Neutrophil (primary cell): ENCODE data around the gene YLPM1.

Experiments used
- H3K27ac ChIP-seq: fragments of 200-600 bp; sonication (generic); 2 replicates; pipeline ENCODE4 v1.5.1; 2016; ENCODE audit warnings: mild to moderate bottlenecking, moderate library complexity
- H3K27me3 ChIP-seq: fragments of 200-600 bp; sonication (generic); 2 replicates; pipeline ENCODE4 v1.6.0; 2016; ENCODE audit warnings: mild to moderate bottlenecking
- H3K36me3 ChIP-seq: fragments of 200-600 bp; sonication (generic); 2 replicates; pipeline ENCODE4 v1.5.1; 2017
- H3K4me1 ChIP-seq, 2 experiments: fragments of 200-600 bp in 1 of 2; sonication (generic) in 1 of 2; 1 replicate in 1 of 2; 2 replicates in 1 of 2; pipeline versions ENCODE4 v1.5.1 to v1.6.1; 2013 to 2016; ENCODE audit warnings: low read depth in 1 of 2, low read length in 1 of 2, mild to moderate bottlenecking in 1 of 2, moderate library complexity in 1 of 2; ENCODE audit not compliant: control insufficient read depth in 1 of 2, insufficient read depth in 1 of 2
- H3K4me3 ChIP-seq, 2 experiments: fragments of 200-600 bp in 1 of 2; sonication (generic) in 1 of 2; 1 replicate in 1 of 2; 2 replicates in 1 of 2; pipeline ENCODE4 v1.5.1; 2013 to 2016; ENCODE audit warnings: low read depth in 1 of 2, low read length in 1 of 2, mild to moderate bottlenecking in 1 of 2, moderate library complexity in 1 of 2
- H3K9me3 ChIP-seq: fragments of 200-600 bp; sonication (generic); 2 replicates; pipeline ENCODE4 v1.5.1; 2016
- TF ChIP-seq, protein P1 (sequence below): fragments of 200-600 bp; sonication (generic); IDR thresholded peaks from 2 replicates; pipeline ENCODE4 v1.5.1; 2016; ENCODE audit warnings: antibody characterized with exemption

The YLPM1 gene

DNA sequence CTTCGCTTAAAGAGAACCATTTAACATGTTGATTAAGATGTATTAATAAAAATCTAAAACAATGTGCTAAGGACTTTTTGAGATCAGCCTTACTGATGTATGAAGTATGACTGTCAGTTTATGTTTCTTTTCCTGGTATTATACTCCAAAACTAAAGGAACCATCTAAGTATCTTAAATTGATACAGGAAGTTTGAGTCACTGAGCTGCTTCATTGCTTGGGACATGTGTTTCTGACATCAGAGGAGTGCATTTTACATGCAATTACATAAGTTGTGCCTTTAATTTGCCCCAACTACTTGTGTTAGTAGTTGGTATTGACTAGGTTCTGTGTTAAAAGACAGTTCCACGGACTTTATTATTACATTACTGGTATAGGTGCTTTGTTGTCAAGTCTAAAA is 61.9 kb downstream of the YLPM1 start:
- Histone ChIP-seq H3K9me3 (no peaks in the 10 kb centered on the region), H3K27me3 (no peaks in the 10 kb centered on the region), H3K27ac (no peak overlapping the region), H3K36me3 (peaks cover 53% of the 10 kb centered on the region), H3K4me3 (no peak overlapping the region), H3K4me1 (no peaks in the 10 kb centered on the region)
- TF ChIP-seq, protein P1, sequence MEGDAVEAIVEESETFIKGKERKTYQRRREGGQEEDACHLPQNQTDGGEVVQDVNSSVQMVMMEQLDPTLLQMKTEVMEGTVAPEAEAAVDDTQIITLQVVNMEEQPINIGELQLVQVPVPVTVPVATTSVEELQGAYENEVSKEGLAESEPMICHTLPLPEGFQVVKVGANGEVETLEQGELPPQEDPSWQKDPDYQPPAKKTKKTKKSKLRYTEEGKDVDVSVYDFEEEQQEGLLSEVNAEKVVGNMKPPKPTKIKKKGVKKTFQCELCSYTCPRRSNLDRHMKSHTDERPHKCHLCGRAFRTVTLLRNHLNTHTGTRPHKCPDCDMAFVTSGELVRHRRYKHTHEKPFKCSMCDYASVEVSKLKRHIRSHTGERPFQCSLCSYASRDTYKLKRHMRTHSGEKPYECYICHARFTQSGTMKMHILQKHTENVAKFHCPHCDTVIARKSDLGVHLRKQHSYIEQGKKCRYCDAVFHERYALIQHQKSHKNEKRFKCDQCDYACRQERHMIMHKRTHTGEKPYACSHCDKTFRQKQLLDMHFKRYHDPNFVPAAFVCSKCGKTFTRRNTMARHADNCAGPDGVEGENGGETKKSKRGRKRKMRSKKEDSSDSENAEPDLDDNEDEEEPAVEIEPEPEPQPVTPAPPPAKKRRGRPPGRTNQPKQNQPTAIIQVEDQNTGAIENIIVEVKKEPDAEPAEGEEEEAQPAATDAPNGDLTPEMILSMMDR: no peak

DNA sequence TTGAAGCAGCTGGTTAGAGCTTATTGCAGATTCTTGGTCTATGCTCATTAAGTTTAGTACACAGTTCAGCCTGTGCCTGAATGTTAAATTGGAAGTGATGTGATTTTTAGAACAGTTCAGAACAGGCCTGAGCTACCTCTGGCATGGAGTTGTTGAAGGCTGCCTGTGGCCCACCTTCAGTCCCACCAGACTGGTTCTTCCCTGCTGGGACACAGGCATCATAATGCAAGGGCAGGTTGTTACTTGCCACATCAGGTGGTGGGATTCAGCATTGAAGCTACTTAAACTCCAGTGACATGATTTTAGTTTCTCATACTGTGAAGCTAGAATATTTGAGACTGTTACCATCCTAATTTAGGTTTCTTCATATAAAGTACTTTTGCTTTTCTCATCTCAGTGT is 63.5 kb downstream of the YLPM1 start:
- Histone ChIP-seq H3K27me3 (no peaks in the 10 kb centered on the region), H3K9me3 (no peaks in the 10 kb centered on the region), H3K4me1 (no peaks in the 10 kb centered on the region), H3K36me3 (peaks cover 54% of the 10 kb centered on the region), H3K27ac (no peak overlapping the region), H3K4me3 (no peak overlapping the region)
- TF ChIP-seq, protein P1: no peak

DNA sequence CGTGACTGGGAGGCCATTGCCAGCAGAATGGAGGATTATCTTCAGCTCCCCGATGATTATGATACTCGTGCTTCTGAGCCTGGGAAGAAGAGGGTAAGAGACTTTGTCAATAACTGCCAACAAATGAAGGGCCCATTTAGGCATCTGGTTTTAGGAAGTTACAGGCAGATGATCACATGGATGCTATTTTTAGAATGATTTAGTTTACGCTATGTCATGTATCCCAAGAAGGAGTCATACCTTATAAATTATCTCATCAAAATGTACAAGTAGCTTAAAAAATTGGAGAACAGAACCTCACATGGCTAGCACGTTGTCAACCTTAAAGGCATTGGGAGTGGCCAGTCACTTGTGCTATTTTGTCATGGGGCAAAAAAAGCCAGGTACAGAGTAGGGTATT is 66.1 kb downstream of the YLPM1 start:
- TF ChIP-seq, protein P1: no peak
- H3K9me3 ChIP-seq: no peaks in the 10 kb centered on the region
- peaks cover 48% of the 10 kb centered on the region for H3K36me3 ChIP-seq
- no peaks in the 10 kb centered on the region for H3K27me3 ChIP-seq
- H3K27ac ChIP-seq: no peak overlapping the region
- no peak overlapping the region for H3K4me3 ChIP-seq
- H3K4me1 ChIP-seq: no peaks in the 10 kb centered on the region

DNA sequence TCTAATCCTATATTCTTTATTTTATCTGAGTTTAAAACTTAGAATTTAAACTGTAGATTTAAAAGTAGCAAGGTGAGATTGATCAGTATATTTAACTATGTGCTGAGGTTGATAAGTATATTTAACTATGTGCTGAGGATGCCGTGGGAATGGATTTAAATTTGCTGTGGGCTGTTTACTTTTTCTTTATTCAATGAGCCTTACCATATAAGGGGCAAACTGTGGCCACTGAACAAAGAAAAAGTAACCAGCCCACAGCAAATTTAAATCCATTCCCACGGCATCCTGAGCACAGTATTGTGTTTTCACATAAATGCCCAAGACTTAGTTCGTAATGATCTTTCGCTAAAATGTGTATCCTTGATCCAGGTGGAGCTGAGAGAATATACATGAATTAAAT is 69.7 kb downstream of the YLPM1 start:
- Histone ChIP-seq H3K9me3 (no peaks in the 10 kb centered on the region), H3K4me3 (no peak overlapping the region), H3K36me3 (peaks cover 51% of the 10 kb centered on the region)

DNA sequence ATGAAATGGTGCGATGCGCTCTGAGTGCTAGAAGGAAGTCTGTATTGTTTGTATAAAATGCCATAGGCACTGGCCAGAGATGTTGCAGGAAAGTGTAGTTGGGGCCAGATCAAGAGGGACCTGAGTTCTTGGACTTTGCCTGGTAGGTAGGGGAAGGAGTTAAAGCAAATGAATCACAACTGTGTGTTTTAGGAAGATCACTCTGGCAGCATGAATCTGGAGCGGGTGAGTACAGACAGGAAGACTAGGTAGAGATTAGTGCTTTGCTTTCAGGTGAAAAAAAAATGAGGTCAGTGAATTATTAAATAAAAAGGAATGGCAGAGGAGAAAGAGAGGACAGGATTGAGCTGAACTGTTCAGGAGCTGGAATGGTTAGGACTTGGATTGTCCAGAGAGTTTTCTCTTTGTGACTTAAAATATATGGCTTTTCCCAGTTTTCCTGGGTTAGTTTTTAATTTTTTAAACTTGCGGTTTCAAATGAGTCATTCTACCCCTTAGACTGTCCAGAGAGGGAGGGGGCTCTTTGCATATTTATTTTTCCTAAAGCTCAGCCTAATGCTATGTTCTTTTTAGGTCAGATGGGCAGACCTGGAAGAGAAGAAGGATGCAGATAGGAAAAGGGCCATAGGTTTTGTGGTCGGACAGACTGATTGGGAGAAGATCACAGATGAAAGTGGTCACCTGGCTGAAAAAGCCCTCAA is 71.7 kb downstream of the YLPM1 start:
- TF ChIP-seq, protein P1: no peak
- Histone ChIP-seq H3K36me3 (peaks cover 39% of the 10 kb centered on the region), H3K27ac (no peak overlapping the region), H3K9me3 (no peaks in the 10 kb centered on the region), H3K4me1 (no peaks in the 10 kb centered on the region), H3K4me3 (no peak overlapping the region), H3K27me3 (no peaks in the 10 kb centered on the region)

More for the DNA sequence above, 69.7 kb downstream of the YLPM1 start:
- Histone ChIP-seq H3K27ac (no peak overlapping the region), H3K4me1 (no peaks in the 10 kb centered on the region), H3K27me3 (no peaks in the 10 kb centered on the region)
- TF ChIP-seq, protein P1: no peak
